Activated CD4-positive, alpha-beta T cell treated with anti-CD3 and anti-CD28 coated beads, Interleukin-2, amount 10 ng/mL, durations not matched to agents 24 days and 14 days (primary cell): ENCODE measurements around the gene GPR156. TPM values are rescaled to one million over a fixed set of nuclear protein-coding genes. Genes with fewer than 3 reads are reported as not detected.
"Not testable (repeated sequence)": the region's sequence is repeated elsewhere in the genome, so short reads cannot be mapped to it uniquely, and the experiment has no call there.

Source experiments
- DNase-seq: peaks from one replicate; pipeline ENCODE4 v3.0.0; 2022
- H3K27ac Mint-ChIP-seq: one replicate; pipeline ENCODE4 v1.8.0; 2022; ENCODE audit warnings: mild to moderate bottlenecking, mixed read lengths
- H3K27me3 Mint-ChIP-seq: one replicate; pipeline ENCODE4 v1.8.0; 2022; ENCODE audit warnings: mixed read lengths
- H3K36me3 Mint-ChIP-seq: one replicate; pipeline ENCODE4 v1.8.0; 2022; ENCODE audit warnings: low read depth, mild to moderate bottlenecking, mixed read lengths
- H3K4me1 Mint-ChIP-seq: one replicate; pipeline ENCODE4 v1.8.0; 2021; ENCODE audit warnings: mixed read lengths
- H3K4me3 Mint-ChIP-seq: one replicate; pipeline ENCODE4 v1.8.0; 2022; ENCODE audit warnings: mild to moderate bottlenecking, moderate library complexity, mixed read lengths
- H3K9me3 Mint-ChIP-seq: one replicate; pipeline ENCODE4 v1.8.0; 2021; ENCODE audit warnings: mixed read lengths
- intact Hi-C: fragments of 100-400 bp; cut with micrococcal nuclease; formaldehyde crosslinking; loops from one replicate; pipeline ENCODE4 v1.15.1; 2023
- total RNA-seq: library from RNA; stranded (reverse); gene quantifications from 2 replicates; pipeline ENCODE4 v1.2.3, GENCODE V29; 2022

Gene GPR156
- total RNA-seq, 1 donor from 2014 or later: not detected

GRCh38 chr3:120245386-120245785 lies 39.6 kb downstream of the GPR156 start:
- Mint-ChIP-seq H3K27ac (no peak overlapping the region), H3K4me1 (no peaks in the 10 kb centered on the region), H3K4me3 (no peak overlapping the region), H3K36me3 (no peaks in the 10 kb centered on the region), H3K27me3 (peaks cover 26% of the 10 kb centered on the region), H3K9me3 (no peaks in the 10 kb centered on the region)
- intact Hi-C loops: loop anchor here (10.0 kb wide), 1 partner anchor 549 kb away; no protein-coding TSS in a partner anchor
- no peak for DNase-seq

- Mint-ChIP-seq H3K27ac (no peak overlapping the region), H3K4me1 (no peaks in the 10 kb centered on the region), H3K4me3 (no peak overlapping the region), H3K27me3 (peaks cover 29% of the 10 kb centered on the region), H3K36me3 (no peaks in the 10 kb centered on the region), H3K9me3 (no peaks in the 10 kb centered on the region)
- intact Hi-C loops: loop anchor here (1.0 to 10.0 kb wide), 5 partner anchors 109 to 550 kb away; no protein-coding TSS in a partner anchor
- DNase-seq: no peak
Measured at GRCh38 chr3:120244834-120245225, 40.2 kb downstream of the GPR156 start.

GRCh38 chr3:120239644-120240043 lies 45.4 kb downstream of the GPR156 start:
- no peak overlapping the region for H3K27ac Mint-ChIP-seq
- H3K36me3 Mint-ChIP-seq: no peaks in the 10 kb centered on the region
- no peak for DNase-seq
- no peak overlapping the region for H3K4me3 Mint-ChIP-seq
- intact Hi-C loops: loop anchor here (10.0 kb wide), 1 partner anchor 555 kb away; no protein-coding TSS in a partner anchor
- H3K27me3 Mint-ChIP-seq: peaks cover 49% of the 10 kb centered on the region
- no peaks in the 10 kb centered on the region for H3K4me1 Mint-ChIP-seq
- H3K9me3 Mint-ChIP-seq: peaks cover 3% of the 10 kb centered on the region

- no peaks in the 10 kb centered on the region for H3K9me3 Mint-ChIP-seq
- H3K4me1 Mint-ChIP-seq: peaks cover 6% of the 10 kb centered on the region
- H3K27me3 Mint-ChIP-seq: peaks cover 3% of the 10 kb centered on the region
- H3K4me3 Mint-ChIP-seq: no peak overlapping the region
- intact Hi-C loops: no loop called here
- H3K27ac Mint-ChIP-seq: no peak overlapping the region
- no peak for DNase-seq
- no peaks in the 10 kb centered on the region for H3K36me3 Mint-ChIP-seq
Measured at GRCh38 chr3:120227710-120228347, 57.2 kb downstream of the GPR156 start.

- Mint-ChIP-seq H3K27me3 (no peaks in the 10 kb centered on the region), H3K9me3 (no peaks in the 10 kb centered on the region), H3K36me3 (no peaks in the 10 kb centered on the region), H3K4me3 (no peak overlapping the region), H3K27ac (no peak overlapping the region), H3K4me1 (peaks cover 6% of the 10 kb centered on the region)
- intact Hi-C loops: no loop called here
- no peak for DNase-seq
Measured at GRCh38 chr3:120224237-120224636, 60.8 kb downstream of the GPR156 start.

GRCh38 chr3:120218981-120219380 lies 66.0 kb downstream of the GPR156 start:
- H3K4me3 Mint-ChIP-seq: no peak overlapping the region
- no peaks in the 10 kb centered on the region for H3K9me3 Mint-ChIP-seq
- H3K4me1 Mint-ChIP-seq: no peaks in the 10 kb centered on the region
- DNase-seq: no peak
- H3K36me3 Mint-ChIP-seq: no peaks in the 10 kb centered on the region
- intact Hi-C loops: no loop called here
- H3K27me3 Mint-ChIP-seq: peaks cover under 1% of the 10 kb centered on the region
- no peak overlapping the region for H3K27ac Mint-ChIP-seq

- H3K27ac Mint-ChIP-seq, intact Hi-C loops, H3K4me1 Mint-ChIP-seq, H3K4me3 Mint-ChIP-seq, H3K27me3 Mint-ChIP-seq, DNase-seq, H3K9me3 Mint-ChIP-seq, H3K36me3 Mint-ChIP-seq: not testable (repeated sequence)
Measured at GRCh38 chr3:120216633-120217032, 68.4 kb downstream of the GPR156 start.

- DNase-seq: no peak
- no peaks in the 10 kb centered on the region for H3K4me1 Mint-ChIP-seq
- no peak overlapping the region for H3K27ac Mint-ChIP-seq
- intact Hi-C loops: no loop called here
- peaks cover 16% of the 10 kb centered on the region for H3K27me3 Mint-ChIP-seq
- H3K4me3 Mint-ChIP-seq: no peak overlapping the region
- no peaks in the 10 kb centered on the region for H3K36me3 Mint-ChIP-seq
- no peaks in the 10 kb centered on the region for H3K9me3 Mint-ChIP-seq
Measured at GRCh38 chr3:120214176-120214575, 70.8 kb downstream of the GPR156 start.

- no peaks in the 10 kb centered on the region for H3K4me1 Mint-ChIP-seq
- no peak overlapping the region for H3K4me3 Mint-ChIP-seq
- intact Hi-C loops: no loop called here
- no peaks in the 10 kb centered on the region for H3K9me3 Mint-ChIP-seq
- H3K36me3 Mint-ChIP-seq: no peaks in the 10 kb centered on the region
- peaks cover 17% of the 10 kb centered on the region for H3K27me3 Mint-ChIP-seq
- H3K27ac Mint-ChIP-seq: no peak overlapping the region
- no peak for DNase-seq
Measured at GRCh38 chr3:120212505-120212904, 72.5 kb downstream of the GPR156 start.

GRCh38 chr3:120209425-120209824 lies 75.6 kb downstream of the GPR156 start:
- intact Hi-C loops: no loop called here
- H3K36me3 Mint-ChIP-seq: no peaks in the 10 kb centered on the region
- peaks cover 19% of the 10 kb centered on the region for H3K27me3 Mint-ChIP-seq
- H3K27ac Mint-ChIP-seq: no peak overlapping the region
- no peak overlapping the region for H3K4me3 Mint-ChIP-seq
- no peaks in the 10 kb centered on the region for H3K4me1 Mint-ChIP-seq
- H3K9me3 Mint-ChIP-seq: no peaks in the 10 kb centered on the region
- no peak for DNase-seq

GRCh38 chr3:120204338-120204737 lies 80.7 kb downstream of the GPR156 start:
- Mint-ChIP-seq H3K9me3 (no peaks in the 10 kb centered on the region), H3K4me1 (no peaks in the 10 kb centered on the region), H3K4me3 (no peak overlapping the region), H3K27me3 (peaks cover 3% of the 10 kb centered on the region), H3K36me3 (no peaks in the 10 kb centered on the region), H3K27ac (no peak overlapping the region)
- intact Hi-C loops: no loop called here
- no peak for DNase-seq

- intact Hi-C loops: no loop called here
- Mint-ChIP-seq H3K27me3 (peaks cover 3% of the 10 kb centered on the region), H3K27ac (no peak overlapping the region)
Measured at GRCh38 chr3:120203621-120204020, 81.4 kb downstream of the GPR156 start.

GRCh38 chr3:120203016-120203415 lies 82.0 kb downstream of the GPR156 start:
- H3K36me3 Mint-ChIP-seq: no peaks in the 10 kb centered on the region
- no peak overlapping the region for H3K4me3 Mint-ChIP-seq
- intact Hi-C loops: no loop called here
- H3K27me3 Mint-ChIP-seq: peaks cover 2% of the 10 kb centered on the region
- no peak for DNase-seq
- H3K9me3 Mint-ChIP-seq: no peaks in the 10 kb centered on the region
- no peak overlapping the region for H3K27ac Mint-ChIP-seq
- H3K4me1 Mint-ChIP-seq: no peaks in the 10 kb centered on the region

More at GRCh38 chr3:120203621-120204020, 81.4 kb downstream of the GPR156 start:
- Mint-ChIP-seq H3K4me3 (no peak overlapping the region), H3K36me3 (no peaks in the 10 kb centered on the region), H3K4me1 (no peaks in the 10 kb centered on the region), H3K9me3 (no peaks in the 10 kb centered on the region)
- no peak for DNase-seq

GRCh38 chr3:120202363-120202762 lies 82.7 kb downstream of the GPR156 start:
- H3K27me3 Mint-ChIP-seq: peaks cover 2% of the 10 kb centered on the region
- H3K4me3 Mint-ChIP-seq: no peak overlapping the region
- DNase-seq: no peak
- intact Hi-C loops: no loop called here
- no peak overlapping the region for H3K27ac Mint-ChIP-seq
- no peaks in the 10 kb centered on the region for H3K9me3 Mint-ChIP-seq
- no peaks in the 10 kb centered on the region for H3K4me1 Mint-ChIP-seq
- H3K36me3 Mint-ChIP-seq: no peaks in the 10 kb centered on the region
